Esophagus muscularis mucosa (tissue), 4 donors: ENCODE measurements around the gene GSTO1.

ENCODE experiments used
- CTCF ChIP-seq, 3 experiments: fragments of 200-600 bp in 2 of 3; fragments of 450-650 bp in 1 of 3; sonication (generic) in 2 of 3; IDR thresholded peaks; one replicate each; pipeline ENCODE4 v1.5.1; 2017 to 2019; ENCODE audit warnings: antibody characterized with exemption in 3 of 3, mild to moderate bottlenecking in 2 of 3, moderate library complexity in 1 of 3
- EP300 ChIP-seq: sonication (generic); formaldehyde crosslinking; IDR thresholded peaks from one replicate; pipeline ENCODE4 v1.6.1; 2017; ENCODE audit warnings: antibody characterized with exemption
- POLR2A ChIP-seq: fragments of 450-650 bp; IDR thresholded peaks from one replicate; pipeline ENCODE4 v1.6.1; 2017; ENCODE audit warnings: antibody characterized with exemption, moderate library complexity, mild to moderate bottlenecking, low read depth
- POLR2AphosphoS5 ChIP-seq, 2 donors: sonication (generic); formaldehyde crosslinking; IDR thresholded peaks; one replicate each; pipeline ENCODE4 v1.6.1; 2017; ENCODE audit warnings: antibody characterized with exemption in 2 of 2

GRCh38 chr10:104293011-104293410 lies 38.3 kb downstream of the GSTO1 start:
- TF ChIP-seq POLR2A = no peak
- no peak for TF ChIP-seq CTCF (IDR thresholded peaks at IDR 0.05)
- TF ChIP-seq EP300 = no peak
- TF ChIP-seq POLR2AphosphoS5 (IDR thresholded peaks at IDR 0.05) = no peak
